B cell (primary cell): Measurements from ENCODE around the gene SMARCC1.

Experiments
- EZH2 ChIP-seq: IDR thresholded peaks from 2 replicates; pipeline ENCODE4 v1.6.1; 2012; ENCODE audit warnings: borderline replicate concordance, low read depth, mild to moderate bottlenecking, moderate library complexity, low read length; ENCODE audit not compliant: insufficient read depth, poor library complexity, severe bottlenecking
- TF ChIP-seq, protein P1 (sequence below): fragments of 200-600 bp; IDR thresholded peaks from one replicate; pipeline ENCODE4 v1.8.0; 2022; ENCODE audit warnings: antibody characterized with exemption, mild to moderate bottlenecking

DNA sequence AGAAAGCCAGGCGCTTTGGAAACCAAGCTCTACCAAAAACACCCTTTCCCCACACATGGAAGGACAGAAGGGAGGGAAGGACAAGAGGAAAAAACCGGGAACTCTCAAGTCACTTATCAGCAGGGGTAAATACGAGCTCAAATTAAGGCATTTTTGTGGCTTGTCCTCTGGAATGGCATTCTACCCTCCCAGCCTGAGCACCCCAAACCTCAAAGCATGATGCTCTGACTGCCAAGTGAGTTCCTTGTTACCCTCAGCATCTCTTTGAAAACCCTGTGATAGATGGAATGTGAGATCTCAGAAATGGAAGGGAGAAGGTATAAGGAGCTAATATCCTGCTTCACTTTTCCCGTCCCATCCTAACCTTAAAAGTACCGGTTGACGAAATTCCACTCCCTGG lies 194.9 kb downstream of the SMARCC1 start:
- TF ChIP-seq, protein P1, sequence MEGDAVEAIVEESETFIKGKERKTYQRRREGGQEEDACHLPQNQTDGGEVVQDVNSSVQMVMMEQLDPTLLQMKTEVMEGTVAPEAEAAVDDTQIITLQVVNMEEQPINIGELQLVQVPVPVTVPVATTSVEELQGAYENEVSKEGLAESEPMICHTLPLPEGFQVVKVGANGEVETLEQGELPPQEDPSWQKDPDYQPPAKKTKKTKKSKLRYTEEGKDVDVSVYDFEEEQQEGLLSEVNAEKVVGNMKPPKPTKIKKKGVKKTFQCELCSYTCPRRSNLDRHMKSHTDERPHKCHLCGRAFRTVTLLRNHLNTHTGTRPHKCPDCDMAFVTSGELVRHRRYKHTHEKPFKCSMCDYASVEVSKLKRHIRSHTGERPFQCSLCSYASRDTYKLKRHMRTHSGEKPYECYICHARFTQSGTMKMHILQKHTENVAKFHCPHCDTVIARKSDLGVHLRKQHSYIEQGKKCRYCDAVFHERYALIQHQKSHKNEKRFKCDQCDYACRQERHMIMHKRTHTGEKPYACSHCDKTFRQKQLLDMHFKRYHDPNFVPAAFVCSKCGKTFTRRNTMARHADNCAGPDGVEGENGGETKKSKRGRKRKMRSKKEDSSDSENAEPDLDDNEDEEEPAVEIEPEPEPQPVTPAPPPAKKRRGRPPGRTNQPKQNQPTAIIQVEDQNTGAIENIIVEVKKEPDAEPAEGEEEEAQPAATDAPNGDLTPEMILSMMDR = no peak
- no peak for TF ChIP-seq EZH2
